Measurements from ENCODE around the gene CEP19.

Gene CEP19

DNA sequence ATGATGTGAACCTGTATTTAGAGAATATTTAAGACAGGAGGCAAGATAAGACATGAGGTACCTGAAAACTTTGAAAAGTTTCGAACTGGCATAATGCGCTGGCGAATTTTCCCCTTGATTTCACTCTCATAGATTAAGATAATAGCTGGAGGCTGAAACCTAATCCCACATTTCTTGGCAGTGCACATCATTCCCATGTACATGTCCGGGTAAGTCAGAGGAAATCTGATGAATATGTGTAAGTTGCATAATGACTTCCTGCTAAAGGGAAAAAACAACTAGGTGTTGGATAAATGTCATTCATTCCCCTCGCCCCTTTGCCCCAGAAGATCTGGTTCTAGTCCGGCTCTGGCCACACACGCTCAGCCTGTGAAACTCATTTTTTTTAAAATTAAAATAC is 3.6 kb downstream of the CEP19 start:
- DNase-seq (ENCODE audit: low read depth in 2 of 2): no peak

DNA sequence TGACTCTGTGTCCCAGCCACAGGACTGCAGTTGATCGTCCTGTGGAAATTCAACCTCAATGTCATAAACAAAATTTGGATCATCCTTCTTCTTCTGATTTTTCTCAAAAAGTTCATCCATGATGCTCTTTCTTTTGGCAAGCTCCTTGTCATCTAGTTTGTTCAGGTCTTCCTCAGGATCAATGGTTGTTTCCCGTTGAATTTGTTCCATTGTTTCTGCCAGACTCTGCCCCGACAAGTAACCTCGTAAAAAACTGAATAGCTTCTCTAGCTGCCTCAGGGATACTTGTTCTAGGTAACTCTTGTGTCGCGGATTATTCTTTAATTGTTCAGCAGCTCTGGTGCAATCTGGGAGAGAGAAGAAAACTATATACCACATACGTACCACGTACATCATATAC is 4.5 kb downstream of the CEP19 start:
- no peak for DNase-seq (ENCODE audit: low read depth in 2 of 2)

DNA sequence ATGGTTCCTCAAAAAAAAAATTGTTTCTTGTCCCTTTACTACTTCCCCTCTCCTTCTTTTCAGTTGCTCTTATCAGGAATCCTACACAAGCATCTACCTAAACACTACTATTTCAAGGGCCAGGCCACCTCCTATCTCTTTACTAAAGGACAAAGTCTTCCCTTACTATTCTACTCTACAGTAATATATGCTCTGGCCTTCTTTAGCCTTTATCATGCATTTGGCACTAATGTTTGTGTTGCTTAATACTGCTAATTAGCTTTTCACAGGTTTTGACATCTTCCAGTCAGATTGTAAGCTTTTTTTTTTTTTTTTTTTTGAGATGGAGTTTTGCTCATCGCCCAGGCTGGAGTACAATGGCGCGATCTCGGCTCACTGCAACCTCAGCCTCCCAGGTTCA is 5.3 kb downstream of the CEP19 start:
- DNase-seq (ENCODE audit: low read depth in 2 of 2): no peak

DNA sequence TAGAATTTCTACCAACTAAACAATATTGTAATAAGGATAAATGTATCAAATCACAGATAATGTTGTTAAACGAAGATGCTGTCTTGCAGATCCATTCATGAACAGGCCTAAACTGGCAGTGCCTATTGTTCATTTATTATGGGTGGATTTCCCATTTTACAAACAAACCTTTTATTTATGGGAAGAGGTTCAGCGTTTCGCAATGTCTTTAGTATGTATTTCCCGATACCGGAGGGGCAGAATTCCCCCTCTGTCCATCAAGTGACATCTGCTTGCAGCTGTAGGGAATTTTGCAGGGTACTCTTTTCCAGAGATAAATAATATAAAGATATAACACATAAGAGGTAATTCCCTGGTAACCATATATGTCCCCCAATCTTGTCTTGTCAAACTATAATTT is 5.7 kb downstream of the CEP19 start:
- no peak for DNase-seq (ENCODE audit: low read depth in 2 of 2)

DNA sequence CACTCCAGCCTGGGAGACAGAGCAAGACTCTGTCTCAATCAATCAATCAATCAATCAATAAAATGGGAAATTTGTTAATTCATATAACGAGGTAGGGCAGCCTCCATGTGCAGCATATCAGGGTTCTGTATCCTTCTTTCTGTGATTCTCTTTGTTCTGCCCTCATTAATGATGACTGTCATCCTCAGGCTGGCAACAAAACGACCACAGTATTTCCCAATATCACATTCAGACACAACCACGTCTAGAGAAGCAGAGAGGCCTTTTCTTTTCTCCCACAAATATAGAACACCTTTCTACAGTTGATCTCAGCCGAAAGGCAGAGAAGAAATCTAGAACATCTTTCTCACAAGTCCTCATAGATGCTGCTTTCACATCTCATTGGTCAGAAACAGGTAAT is 11.2 kb downstream of the CEP19 start:
- DNase-seq (ENCODE audit: low read depth in 2 of 2): no peak

DNA sequence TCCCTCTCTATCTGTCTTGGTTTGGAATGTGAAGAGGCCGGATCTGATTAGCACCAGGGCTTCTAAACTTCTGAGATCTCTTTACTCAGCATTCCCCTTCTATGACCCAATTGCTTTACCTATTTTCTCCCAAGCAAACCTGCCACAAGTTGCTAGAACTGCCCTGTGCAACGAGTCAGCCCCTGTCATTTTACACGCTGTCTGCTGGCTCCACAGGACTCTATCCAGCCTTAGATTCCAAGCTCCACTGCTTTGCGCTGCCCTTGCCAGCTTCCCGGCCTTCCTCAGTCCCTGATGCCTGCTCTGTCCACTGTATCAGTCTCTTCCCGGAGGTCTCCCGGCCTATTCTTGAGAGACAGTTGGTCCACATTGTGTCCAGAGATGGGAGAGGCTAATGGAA is 12.3 kb downstream of the CEP19 start:
- no peak for DNase-seq (ENCODE audit: low read depth in 2 of 2)

DNA sequence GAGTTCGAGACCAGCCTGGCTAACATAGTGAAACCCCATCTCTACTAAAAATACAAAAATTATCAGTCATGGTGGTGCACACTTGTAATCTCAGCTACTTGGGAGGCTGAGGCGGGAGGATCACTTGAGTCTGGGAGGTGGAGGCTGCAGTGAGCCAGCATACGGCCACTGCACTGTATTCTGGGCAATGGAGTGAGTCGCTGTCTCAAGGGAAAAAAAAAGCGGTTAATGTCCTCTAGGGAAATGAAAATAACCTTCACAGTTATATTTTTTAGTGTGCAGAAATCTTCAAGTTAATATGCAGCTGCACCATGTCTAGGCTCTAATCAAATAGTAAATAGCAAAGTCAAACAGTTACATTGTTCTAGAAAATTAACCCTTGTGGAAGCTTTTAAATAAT is 14.8 kb downstream of the CEP19 start:
- no peak for DNase-seq (ENCODE audit: low read depth in 2 of 2)

DNA sequence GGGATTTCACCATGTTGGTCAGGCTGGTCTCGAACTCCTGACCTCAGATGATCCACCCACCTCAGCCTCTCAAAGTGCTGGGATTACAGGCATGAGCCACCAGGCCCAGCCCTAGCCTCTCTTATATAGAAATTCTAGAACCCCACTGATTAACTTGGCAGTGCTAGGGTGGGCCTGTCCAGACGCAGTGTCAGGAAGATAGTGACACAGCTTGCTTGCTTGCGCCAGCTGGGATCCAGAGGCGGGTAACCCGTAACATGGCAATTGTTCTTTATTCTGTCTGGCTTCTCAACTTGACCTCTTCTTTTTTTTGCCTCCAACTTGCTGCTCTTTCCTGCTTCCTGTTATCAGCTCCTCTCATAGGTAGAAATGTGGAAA is 16.2 kb downstream of the CEP19 start:
- DNase-seq (ENCODE audit: low read depth in 2 of 2): no peak

DNA sequence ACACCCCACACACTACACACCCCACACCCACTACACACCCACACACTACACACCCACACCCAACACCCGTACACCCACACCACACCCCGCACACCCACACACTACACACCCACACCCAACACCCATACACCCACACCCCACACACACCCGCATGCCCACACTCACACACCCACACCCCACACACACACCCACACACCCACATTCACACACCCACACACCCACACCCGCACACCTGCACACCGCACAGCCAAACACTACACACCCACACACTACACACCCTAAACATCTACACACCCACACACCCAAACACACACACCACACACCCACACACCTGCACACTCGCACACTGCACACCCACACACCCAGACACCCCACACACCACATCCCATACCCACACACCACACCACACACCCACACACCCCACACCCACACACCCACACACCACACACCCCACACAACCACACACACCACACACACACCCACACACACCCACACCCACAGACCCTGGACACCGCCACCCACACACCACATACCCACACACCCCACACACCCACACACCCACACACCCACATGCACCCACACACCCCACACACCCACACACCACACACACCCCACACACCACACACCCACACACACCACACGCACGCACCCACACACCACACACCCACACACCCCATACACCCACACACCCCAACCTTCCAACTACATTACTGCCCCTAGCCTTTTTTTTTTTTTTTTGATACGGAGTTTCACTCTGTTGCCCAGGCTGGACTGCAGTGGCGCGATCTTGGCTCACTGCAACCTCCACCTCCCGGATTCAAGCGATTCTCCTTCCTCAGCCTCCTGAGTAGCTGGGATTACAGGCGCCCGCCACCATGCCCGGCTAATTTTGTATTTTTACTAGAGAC is 16.9 kb downstream of the CEP19 start:
- DNase-seq (ENCODE audit: low read depth in 2 of 2): peak in 1 of 2 donors; percentile 10

DNA sequence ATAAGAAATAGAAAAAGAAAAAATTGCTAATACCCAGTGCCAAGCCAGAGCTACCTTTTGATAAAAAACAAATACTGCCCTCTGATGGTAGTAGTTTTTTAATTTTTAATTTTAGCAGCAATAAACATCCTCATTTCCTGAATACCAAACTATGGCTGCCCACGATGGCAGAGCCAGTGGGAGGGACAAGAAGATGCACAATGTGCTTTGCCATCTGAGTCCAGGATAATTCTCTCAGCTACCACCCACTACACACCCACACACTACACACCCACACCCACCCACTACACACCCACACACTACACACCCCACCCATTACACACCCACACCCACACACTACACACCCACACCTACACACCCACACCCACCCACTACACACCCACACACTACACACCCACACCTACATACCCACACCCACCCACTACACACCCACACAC is 17.8 kb downstream of the CEP19 start:
- DNase-seq (ENCODE audit: low read depth in 2 of 2): no peak

DNA sequence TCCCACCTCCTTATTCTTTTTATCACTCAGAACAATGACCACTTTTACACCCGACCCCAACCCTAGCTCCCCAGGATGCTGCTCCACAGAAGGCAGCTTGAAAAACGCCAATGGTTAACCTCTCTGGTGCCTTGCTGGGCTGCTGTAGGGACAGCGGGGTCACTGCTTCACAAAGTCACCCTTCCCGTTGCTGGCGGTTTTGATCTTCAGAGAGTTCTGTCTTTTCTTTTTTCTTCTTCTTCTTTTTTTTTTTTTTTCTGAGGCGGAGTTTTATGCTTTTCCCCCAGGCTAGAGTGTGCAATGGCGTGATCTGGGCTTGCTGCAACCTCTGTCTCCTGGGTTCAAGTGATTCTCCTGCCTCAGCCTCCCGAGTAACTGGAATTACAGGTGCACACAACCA is 20.7 kb downstream of the CEP19 start:
- DNase-seq (ENCODE audit: low read depth in 2 of 2): no peak

DNA sequence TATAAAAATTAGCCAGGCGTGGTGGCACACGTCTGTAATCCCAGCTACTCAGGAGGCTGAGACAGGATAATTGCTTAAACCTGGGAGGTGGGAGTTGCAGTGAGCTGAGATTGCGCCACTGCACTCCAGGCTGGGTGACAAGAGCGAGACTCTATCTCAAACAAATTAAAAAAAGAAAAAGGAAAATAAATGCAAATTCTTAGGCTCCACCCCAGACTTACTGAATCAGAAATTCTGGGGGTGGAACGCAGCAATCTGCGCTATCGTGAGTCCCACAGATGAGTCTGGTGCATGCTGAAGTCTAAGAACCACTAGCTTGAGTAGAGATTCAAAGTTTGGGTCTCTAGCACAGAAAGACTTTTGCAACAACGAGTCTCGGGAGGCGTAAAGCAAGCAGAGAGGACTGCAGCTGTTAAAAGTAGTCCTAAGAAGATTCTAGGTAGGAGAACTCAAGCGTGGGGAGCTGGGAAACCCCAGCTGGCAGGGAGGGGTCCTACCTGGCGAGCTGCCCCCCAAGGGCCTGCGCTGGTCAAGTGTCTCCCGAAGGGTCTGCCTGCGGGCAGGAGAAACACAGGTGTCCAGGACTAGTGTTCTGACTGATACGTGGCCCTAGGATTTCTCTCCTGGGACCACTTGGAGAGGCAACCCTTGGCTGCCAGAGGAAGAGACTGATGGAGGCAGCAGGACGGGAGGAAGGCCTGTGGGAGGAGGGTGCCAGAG is 21.9 kb downstream of the CEP19 start:
- no peak for DNase-seq (ENCODE audit: low read depth in 2 of 2)

DNA sequence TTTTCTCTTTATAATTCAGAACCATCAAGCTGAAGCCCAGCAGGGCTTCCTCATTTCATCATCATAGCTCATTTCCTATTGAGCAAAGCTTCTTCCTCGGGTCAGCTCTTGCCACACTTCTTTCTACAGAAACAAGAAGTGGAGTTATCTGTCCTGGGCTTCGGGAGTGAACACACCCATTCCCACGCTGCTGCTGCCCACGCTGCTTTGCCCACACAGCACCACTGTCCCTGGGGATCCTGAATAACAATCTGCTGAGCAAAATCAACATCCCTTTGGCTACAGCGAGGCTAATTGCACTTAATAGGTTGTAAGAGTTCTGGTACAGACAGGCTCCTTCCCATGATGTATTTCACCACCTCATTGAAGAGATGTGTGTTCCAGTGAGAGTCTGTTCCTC is 23.7 kb downstream of the CEP19 start:
- DNase-seq (ENCODE audit: low read depth in 2 of 2): no peak

DNA sequence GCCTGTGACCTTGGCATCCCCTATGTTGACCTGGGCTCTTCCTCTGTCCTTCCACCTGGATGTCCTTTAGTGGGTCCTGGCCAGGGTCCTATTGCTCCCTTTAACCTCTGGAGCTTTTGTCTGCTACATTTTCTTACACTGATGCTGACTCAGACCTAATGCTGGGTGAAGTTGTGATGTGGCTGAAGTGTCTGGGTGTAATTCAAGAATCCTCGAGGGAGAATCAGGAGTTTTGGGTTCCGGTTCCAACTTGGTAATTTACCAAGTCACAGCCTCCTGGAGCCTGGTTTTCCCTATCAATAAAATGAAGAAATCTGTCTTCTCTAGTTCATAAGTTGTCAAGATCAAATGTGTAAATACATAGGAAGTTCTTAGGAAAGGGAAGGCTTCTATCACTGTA is 25.6 kb downstream of the CEP19 start:
- no peak for DNase-seq (ENCODE audit: low read depth in 2 of 2)

DNA sequence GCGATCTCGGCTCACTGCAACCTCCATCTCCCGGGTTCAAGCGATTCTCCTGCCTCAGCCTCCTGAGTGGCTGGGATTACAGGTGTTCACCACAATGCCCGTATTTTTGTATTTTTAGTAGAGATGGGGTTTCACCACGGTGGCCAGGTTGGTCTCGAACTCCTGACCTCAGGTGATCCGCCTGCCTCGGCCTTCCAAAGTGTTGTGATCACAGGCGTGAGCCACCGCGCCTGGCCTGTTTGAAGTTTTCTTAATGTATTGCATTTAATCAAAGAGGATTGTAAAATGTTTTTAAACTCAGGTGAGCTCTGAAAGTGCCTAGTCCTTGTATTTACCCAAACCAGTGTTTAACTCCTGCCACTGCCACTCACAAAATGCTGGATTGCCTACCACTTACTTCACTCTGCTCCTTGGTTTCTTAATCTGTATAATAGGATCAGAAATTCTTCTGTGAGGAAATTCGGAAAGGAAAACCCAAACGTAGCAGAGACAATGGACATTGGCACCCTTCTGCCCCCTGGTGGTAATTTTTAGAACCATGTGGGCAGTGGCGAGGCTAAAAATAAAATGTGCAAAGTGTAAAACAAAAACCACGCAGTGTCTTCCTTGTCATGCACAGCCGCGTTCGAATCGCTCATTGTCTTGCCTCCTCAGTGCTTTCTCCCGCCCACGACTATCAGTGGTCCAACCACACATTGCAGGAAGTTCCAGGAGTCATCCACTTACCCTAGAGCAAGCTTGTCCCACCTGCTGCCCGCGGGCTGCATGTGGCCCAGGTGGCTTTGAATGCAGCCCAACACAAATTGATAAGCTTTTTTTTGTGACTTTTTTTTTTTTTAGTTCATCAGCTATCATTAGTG is 27.3 kb downstream of the CEP19 start:
- DNase-seq (ENCODE audit: low read depth in 2 of 2): peak; percentile 33 to 44

DNA sequence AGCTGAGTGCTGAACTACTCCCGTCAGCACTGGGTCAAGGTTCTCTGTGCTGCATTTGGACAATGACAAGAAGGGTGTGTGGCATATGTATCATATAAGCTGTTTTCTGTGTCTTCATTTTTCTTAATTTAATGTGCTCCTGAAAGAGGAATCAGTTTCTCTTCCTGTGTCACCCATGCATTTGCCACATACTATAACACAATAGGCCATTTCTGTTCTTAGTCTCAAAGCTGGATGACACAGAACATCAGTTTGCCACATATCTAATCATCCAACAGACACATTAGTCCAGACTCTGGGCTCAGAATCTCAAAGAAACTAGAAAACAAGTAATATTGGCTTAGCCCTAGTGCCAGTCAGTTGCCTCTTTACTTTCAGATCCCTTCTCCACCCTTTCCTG is 34.1 kb downstream of the CEP19 start:
- DNase-seq (ENCODE audit: low read depth in 2 of 2): no peak

DNA sequence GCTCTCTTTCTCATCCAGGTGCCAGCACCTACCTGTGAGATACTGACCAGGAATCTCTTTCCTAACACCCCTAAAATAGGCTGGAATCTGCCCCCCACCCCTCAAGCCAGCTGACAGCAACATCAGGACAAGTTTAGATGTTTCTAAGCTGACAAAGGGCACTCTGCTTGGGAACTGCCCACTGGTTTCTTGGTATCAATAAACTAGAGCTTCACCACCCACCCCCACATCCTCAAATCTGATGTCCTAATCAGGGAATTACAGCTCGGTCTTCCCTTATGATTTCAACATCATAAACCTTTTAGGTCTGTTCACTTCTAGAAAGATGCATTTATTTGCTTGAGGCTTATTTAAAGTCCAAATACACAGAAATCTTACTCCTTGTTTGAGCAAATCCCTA is 34.7 kb downstream of the CEP19 start:
- DNase-seq (ENCODE audit: low read depth in 2 of 2): no peak

DNA sequence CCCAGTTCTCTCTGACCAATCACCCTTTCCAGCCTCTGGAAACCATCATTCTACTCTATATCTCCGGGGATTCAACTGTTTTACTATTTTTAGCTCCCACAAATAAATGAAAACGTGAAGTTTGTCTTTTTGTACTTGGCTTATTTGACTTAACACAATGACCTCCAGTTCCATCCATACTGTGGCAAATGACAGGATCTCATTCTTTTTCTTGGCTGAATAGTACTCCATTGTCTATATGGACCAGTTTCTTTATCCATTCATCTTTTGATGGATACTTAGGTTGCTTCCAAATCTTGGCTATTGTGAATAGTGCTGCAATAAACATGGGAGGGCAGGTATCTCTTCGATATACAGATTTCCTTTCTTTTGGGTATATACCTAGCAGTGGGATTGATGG is 38.4 kb downstream of the CEP19 start:
- DNase-seq (ENCODE audit: low read depth in 2 of 2): no peak

DNA sequence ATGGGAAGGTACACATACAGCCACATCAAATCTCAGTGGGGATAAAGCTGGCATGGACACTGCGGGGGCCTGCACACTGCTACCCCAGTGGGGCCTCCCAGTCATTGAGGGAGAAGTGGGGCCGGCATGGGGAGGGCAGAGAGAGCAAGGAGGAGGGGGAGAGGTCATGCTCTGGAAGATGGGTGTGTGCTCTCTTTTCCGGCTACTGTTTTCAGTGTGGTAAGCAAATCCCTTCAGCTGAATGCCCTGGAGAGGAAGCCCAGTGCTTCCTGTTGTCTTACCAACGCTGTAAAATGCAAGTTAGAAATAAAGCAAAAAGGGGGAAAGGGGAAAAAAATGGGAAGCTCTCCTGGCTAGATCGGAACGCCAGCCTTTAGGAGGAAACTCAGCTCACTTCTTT is 41.7 kb downstream of the CEP19 start:
- no peak for DNase-seq (ENCODE audit: low read depth in 2 of 2)

DNA sequence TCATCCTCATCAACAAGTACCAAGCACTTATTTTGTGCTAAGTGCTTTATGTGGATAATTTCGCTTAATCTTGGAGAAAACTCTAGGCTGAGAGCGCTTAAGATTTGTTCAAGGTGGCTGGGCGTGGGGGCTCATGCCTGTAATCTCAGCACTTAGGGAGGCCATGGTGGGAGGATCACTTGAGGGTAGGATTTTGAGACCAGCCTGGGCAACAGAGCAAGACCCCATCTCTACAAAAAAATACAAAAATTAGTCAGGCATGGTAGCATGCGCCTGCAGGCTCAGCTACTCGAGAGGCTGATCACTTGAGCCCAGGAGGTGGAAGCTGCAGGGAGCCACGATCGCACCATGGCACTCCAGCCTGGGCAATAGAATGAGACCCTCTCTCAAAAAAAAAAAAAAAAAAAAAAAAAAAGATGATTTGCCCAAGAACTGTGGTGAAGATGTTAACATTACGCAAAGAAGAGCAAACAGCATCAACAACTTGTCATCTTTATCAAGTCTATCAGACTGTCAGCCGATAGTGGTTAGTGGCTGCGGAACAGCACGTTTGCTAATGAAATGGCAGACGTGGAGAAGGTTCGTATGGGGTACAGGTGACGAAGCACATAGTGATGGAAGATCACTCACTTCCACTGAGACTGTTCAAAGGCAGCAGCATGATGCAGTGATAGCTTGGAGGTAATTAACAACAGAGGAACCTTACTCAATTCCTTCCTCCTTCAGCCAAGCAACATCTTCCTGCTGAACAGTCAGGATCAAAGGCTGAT is 44.8 kb downstream of the CEP19 start:
- no peak for DNase-seq (ENCODE audit: low read depth in 2 of 2)

DNA sequence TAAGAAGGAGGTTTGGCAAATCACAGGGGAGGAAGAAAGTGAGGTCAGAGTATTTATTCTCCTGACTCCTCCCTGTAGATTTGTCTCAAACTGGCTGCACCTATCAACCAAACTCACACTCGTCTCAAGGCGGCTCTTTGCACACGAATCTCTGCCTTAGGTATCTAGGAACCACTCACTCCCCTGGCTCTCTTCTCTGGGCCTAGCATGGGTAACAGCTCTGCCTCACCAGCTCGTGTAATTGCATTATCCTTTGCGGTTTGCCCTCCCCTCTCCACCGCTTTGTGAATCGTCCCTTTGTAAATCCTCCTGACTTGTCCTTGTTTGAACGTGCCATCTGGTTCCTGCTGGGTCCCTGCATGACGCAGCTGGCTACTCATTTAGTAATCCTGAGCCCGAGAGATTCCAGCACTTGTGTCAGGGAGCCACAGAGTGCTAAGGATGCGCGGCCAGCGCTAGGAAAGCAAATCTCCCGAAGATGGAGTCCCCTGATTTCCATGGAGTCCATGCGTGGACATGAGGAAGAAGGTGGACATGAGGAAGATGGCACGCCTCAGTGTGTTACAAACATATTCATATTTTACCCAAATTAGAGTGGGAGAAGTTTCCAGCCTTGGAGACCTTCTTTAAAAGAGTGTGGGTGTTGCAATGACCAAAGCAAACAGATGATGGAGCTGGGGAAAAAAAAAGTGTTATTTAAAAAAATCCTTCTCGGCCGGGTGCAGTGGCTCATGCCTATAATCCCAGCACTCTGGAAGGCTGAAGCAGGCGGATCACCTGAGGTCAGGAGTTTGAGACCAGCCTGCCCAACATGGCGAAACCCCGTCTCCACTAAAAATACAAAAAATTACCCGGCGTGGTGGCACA is 45.8 kb downstream of the CEP19 start:
- no peak for DNase-seq (ENCODE audit: low read depth in 2 of 2)

Data from stimulated activated CD4-positive, alpha-beta T cell treated with anti-CD3 and anti-CD28 coated beads, Interleukin-15, amount 100 ng/mL, for 48 hours (primary cell).